Tibial nerve (tissue), 3 donors: Measurements from ENCODE around the gene KCNH5.
"Not testable (repeated sequence)": the region's sequence is repeated elsewhere in the genome, so short reads cannot be mapped to it uniquely, and the experiment has no call there.

Source experiments
- POLR2A ChIP-seq, 2 donors: fragments of 450-650 bp; IDR thresholded peaks; one replicate each; pipeline ENCODE4 v1.6.1; 2017; ENCODE audit warnings: antibody characterized with exemption in 2 of 2, mild to moderate bottlenecking in 2 of 2, moderate library complexity in 2 of 2
- TF ChIP-seq, protein P1 (sequence below), 5 experiments: fragments of 200-600 bp in 3 of 5; fragments of 450-650 bp in 2 of 5; sonication (generic) in 3 of 5; IDR thresholded peaks; one replicate each; pipeline ENCODE4 v1.5.1; 2016 to 2019; ENCODE audit warnings: antibody characterized with exemption in 5 of 5, mild to moderate bottlenecking in 3 of 5, moderate library complexity in 2 of 5

DNA sequence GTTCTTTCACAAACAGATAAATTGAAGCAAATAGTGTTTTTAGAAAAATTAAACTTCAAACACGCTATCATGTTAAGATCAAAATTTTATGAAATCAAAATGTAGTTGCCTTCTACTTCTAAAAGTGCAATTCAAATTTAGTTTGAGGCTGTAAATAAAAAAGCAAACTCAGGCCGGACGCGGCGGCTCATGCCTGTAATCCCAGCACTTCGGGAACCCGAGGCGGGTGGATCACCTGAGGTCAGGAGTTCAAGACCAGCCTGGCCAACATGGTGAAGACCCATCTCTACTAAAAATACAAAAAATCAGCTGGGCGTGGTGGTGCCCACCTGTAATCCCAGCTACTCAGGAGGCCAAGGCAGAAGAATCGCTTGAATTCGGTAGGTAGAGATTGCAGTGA lies 298.4 kb downstream of the KCNH5 start:
- TF ChIP-seq, protein P1, sequence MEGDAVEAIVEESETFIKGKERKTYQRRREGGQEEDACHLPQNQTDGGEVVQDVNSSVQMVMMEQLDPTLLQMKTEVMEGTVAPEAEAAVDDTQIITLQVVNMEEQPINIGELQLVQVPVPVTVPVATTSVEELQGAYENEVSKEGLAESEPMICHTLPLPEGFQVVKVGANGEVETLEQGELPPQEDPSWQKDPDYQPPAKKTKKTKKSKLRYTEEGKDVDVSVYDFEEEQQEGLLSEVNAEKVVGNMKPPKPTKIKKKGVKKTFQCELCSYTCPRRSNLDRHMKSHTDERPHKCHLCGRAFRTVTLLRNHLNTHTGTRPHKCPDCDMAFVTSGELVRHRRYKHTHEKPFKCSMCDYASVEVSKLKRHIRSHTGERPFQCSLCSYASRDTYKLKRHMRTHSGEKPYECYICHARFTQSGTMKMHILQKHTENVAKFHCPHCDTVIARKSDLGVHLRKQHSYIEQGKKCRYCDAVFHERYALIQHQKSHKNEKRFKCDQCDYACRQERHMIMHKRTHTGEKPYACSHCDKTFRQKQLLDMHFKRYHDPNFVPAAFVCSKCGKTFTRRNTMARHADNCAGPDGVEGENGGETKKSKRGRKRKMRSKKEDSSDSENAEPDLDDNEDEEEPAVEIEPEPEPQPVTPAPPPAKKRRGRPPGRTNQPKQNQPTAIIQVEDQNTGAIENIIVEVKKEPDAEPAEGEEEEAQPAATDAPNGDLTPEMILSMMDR (IDR thresholded peaks at IDR 0.05) = not testable (repeated sequence)
- TF ChIP-seq POLR2A (IDR thresholded peaks at IDR 0.05) = not testable (repeated sequence)
